Type B pancreatic cell (in vitro differentiated cells): ENCODE results near the gene LAMTOR4. TPM values are rescaled to one million over a fixed set of nuclear protein-coding genes. Genes with fewer than 3 reads are reported as not detected.
A peak's percentile ranks its signal among the peaks of the same experiment; 100 is the strongest.

ENCODE experiments used
- DNase-seq: peaks from one replicate; pipeline ENCODE4 v3.0.0; 2021; ENCODE audit warnings: mixed read lengths; ENCODE audit not compliant: unreplicated experiment; ENCODE audit errors: extremely low spot score
- H3K27ac Mint-ChIP-seq: 2 replicates; pipeline ENCODE4 v1.8.0; 2021; ENCODE audit warnings: mild to moderate bottlenecking, mixed read lengths
- H3K27me3 Mint-ChIP-seq: 2 replicates; pipeline ENCODE4 v1.8.0; 2021; ENCODE audit warnings: mixed read lengths
- H3K36me3 Mint-ChIP-seq: 2 replicates; pipeline ENCODE4 v1.8.0; 2021; ENCODE audit warnings: mixed read lengths
- H3K4me1 Mint-ChIP-seq: one replicate; pipeline ENCODE4 v1.8.0; 2021; ENCODE audit warnings: mixed read lengths; ENCODE audit not compliant: unreplicated experiment
- H3K4me3 Mint-ChIP-seq: 2 replicates; pipeline ENCODE4 v1.8.0; 2021; ENCODE audit warnings: mild to moderate bottlenecking, mixed read lengths
- H3K9me3 Mint-ChIP-seq: 2 replicates; pipeline ENCODE4 v1.8.0; 2021; ENCODE audit warnings: mixed read lengths
- CTCF ChIP-seq: fragments of 200-600 bp; sonication (generic); conservative IDR thresholded peaks from 2 replicates; pipeline ENCODE4 v1.5.0; 2021; ENCODE audit warnings: antibody characterized with exemption, mild to moderate bottlenecking
- total RNA-seq: library from RNA; stranded (reverse); gene quantifications from 2 replicates; pipeline ENCODE4 v1.2.1, GENCODE V29; 2021; ENCODE audit warnings: low replicate concordance

LAMTOR4 gene
- total RNA-seq, 1 donor from 2014 or later: 109 TPM

- H3K9me3 Mint-ChIP-seq: no peaks in the 10 kb centered on the region
- H3K27ac Mint-ChIP-seq: no peak overlapping the region
- DNase-seq: no peak
- H3K27me3 Mint-ChIP-seq: no peaks in the 10 kb centered on the region
- TF ChIP-seq CTCF: peak; percentile 26
- no peaks in the 10 kb centered on the region for H3K4me1 Mint-ChIP-seq
- peaks cover 7% of the 10 kb centered on the region for H3K36me3 Mint-ChIP-seq
- H3K4me3 Mint-ChIP-seq: no peak overlapping the region
Observed at GRCh38 chr7:100109521-100110163, 39.1 kb upstream of the LAMTOR4 start.

- Mint-ChIP-seq H3K27ac (no peak overlapping the region), H3K27me3 (no peaks in the 10 kb centered on the region), H3K36me3 (peaks cover 11% of the 10 kb centered on the region), H3K9me3 (no peaks in the 10 kb centered on the region), H3K4me3 (no peak overlapping the region), H3K4me1 (no peaks in the 10 kb centered on the region)
- no peak for DNase-seq
- TF ChIP-seq CTCF: no peak
Observed at GRCh38 chr7:100111156-100111555, 37.6 kb upstream of the LAMTOR4 start.

- no peak for DNase-seq
- Mint-ChIP-seq H3K27ac (no peak overlapping the region), H3K9me3 (no peaks in the 10 kb centered on the region), H3K4me3 (no peak overlapping the region), H3K36me3 (peaks cover 12% of the 10 kb centered on the region), H3K4me1 (no peaks in the 10 kb centered on the region), H3K27me3 (no peaks in the 10 kb centered on the region)
- TF ChIP-seq CTCF: no peak
Observed at GRCh38 chr7:100111914-100112313, 36.8 kb upstream of the LAMTOR4 start.

- no peaks in the 10 kb centered on the region for H3K4me1 Mint-ChIP-seq
- no peak overlapping the region for H3K27ac Mint-ChIP-seq
- H3K9me3 Mint-ChIP-seq: no peaks in the 10 kb centered on the region
- no peak overlapping the region for H3K4me3 Mint-ChIP-seq
- TF ChIP-seq CTCF: no peak
- H3K36me3 Mint-ChIP-seq: peaks cover 15% of the 10 kb centered on the region
- DNase-seq: no peak
- no peaks in the 10 kb centered on the region for H3K27me3 Mint-ChIP-seq
Observed at GRCh38 chr7:100115026-100115425, 33.7 kb upstream of the LAMTOR4 start.

GRCh38 chr7:100118388-100119071 lies 30.2 kb upstream of the LAMTOR4 start:
- TF ChIP-seq CTCF: no peak
- peaks cover 12% of the 10 kb centered on the region for H3K36me3 Mint-ChIP-seq
- peaks cover 7% of the 10 kb centered on the region for H3K4me1 Mint-ChIP-seq
- no peak for DNase-seq
- H3K27me3 Mint-ChIP-seq: no peaks in the 10 kb centered on the region
- peak overlapping the region; percentile 95 for H3K4me3 Mint-ChIP-seq
- no peaks in the 10 kb centered on the region for H3K9me3 Mint-ChIP-seq
- H3K27ac Mint-ChIP-seq: peak overlapping the region; percentile 99
